CD4-positive, alpha-beta T cell (primary cell): ENCODE data around the gene REV1. TPM values are rescaled to one million over a fixed set of nuclear protein-coding genes. Genes with fewer than 3 reads are reported as not detected.

ENCODE experiments used
- ATAC-seq: fragments of 200-7000 bp; cut with Tn5 transposase; one replicate; pipeline ENCODE4 v1.10.0; 2022; ENCODE audit warnings: mild to moderate bottlenecking; ENCODE audit not compliant: poor library complexity
- CTCF ChIA-PET: fragments of 350-600 bp; sonication (Branson Sonifier 250); formaldehyde crosslinking; loops from one replicate; lab custom pipeline; 2021; ENCODE audit warnings: antibody characterized with exemption, inconsistent platforms; lab: Charles Lee
- POLR2A ChIA-PET: fragments of 350-600 bp; sonication (Branson Sonifier 250); formaldehyde crosslinking; loops from one replicate; lab custom pipeline; 2021; ENCODE audit warnings: antibody characterized with exemption, inconsistent platforms; lab: Charles Lee
- DNase-seq, 14 experiments: peaks; one replicate each; pipeline ENCODE4 v3.0.0-alpha.2; 2013 to 2020; ENCODE audit warnings: mixed read lengths in 2 of 14
- H3K27ac ChIP-seq, 2 donors: one replicate each; pipeline versions ENCODE4 v1.5.1 to v1.7.0; 2013; ENCODE audit warnings: low read length in 2 of 2, low read depth in 1 of 2, mild to moderate bottlenecking in 1 of 2
- H3K27me3 ChIP-seq, 2 experiments: 1 replicate in 1 of 2; 2 replicates in 1 of 2; pipeline versions ENCODE4 v1.6.1 to v1.7.0; 2013; ENCODE audit warnings: low read length in 2 of 2, control low read depth in 1 of 2, mild to moderate bottlenecking in 1 of 2, moderate library complexity in 1 of 2; ENCODE audit not compliant: insufficient read depth in 2 of 2, control insufficient read depth in 1 of 2
- H3K36me3 ChIP-seq: one replicate; pipeline ENCODE4 v1.6.1; 2013; ENCODE audit warnings: low read length, control low read depth; ENCODE audit not compliant: insufficient read depth
- H3K4me1 ChIP-seq: one replicate; pipeline ENCODE4 v1.6.1; 2013; ENCODE audit warnings: low read length, control low read depth; ENCODE audit not compliant: insufficient read depth
- H3K4me3 ChIP-seq: one replicate; pipeline ENCODE4 v1.5.1; 2013; ENCODE audit warnings: mild to moderate bottlenecking, low read length, moderate library complexity
- H3K9me3 ChIP-seq, 2 experiments: 1 replicate in 1 of 2; 2 replicates in 1 of 2; pipeline versions ENCODE4 v1.6.1 to v1.7.0; 2013; ENCODE audit warnings: low read length in 2 of 2, mild to moderate bottlenecking in 2 of 2, control low read depth in 1 of 2, moderate library complexity in 1 of 2; ENCODE audit not compliant: control insufficient read depth in 1 of 2, insufficient read depth in 1 of 2
- H3K27ac Mint-ChIP-seq: one replicate; pipeline ENCODE4 v1.8.0; 2020; ENCODE audit warnings: mixed read lengths
- H3K27me3 Mint-ChIP-seq: one replicate; pipeline ENCODE4 v1.8.0; 2021; ENCODE audit warnings: mixed read lengths
- H3K36me3 Mint-ChIP-seq: one replicate; pipeline ENCODE4 v1.8.0; 2021; ENCODE audit warnings: low read depth, mixed read lengths
- H3K4me1 Mint-ChIP-seq: one replicate; pipeline ENCODE4 v1.8.0; 2021; ENCODE audit warnings: low read depth, mixed read lengths
- H3K4me3 Mint-ChIP-seq: one replicate; pipeline ENCODE4 v1.8.0; 2020; ENCODE audit warnings: mild to moderate bottlenecking, mixed read lengths
- H3K9me3 Mint-ChIP-seq: one replicate; pipeline ENCODE4 v1.8.0; 2020; ENCODE audit warnings: mixed read lengths
- intact Hi-C, 2 experiments: fragments of 100-400 bp; cut with DNase I in 1 of 2; cut with micrococcal nuclease in 1 of 2; formaldehyde crosslinking; loops; one replicate each; pipeline versions ENCODE4 v1.15.1 to v1.9.0; 2023 to 2025; cut with DNase I, micrococcal nuclease
- total RNA-seq, 174 experiments: library from RNA in 2 of 174; stranded (reverse) in 2 of 174; gene quantifications; one replicate each; pipeline ENCODE4 v1.2.3 and lab custom pipeline; 2021 to 2026
- TF ChIP-seq, protein P1 (sequence below): fragments of 200-600 bp; IDR thresholded peaks from one replicate; pipeline ENCODE4 v1.8.0; 2022; ENCODE audit warnings: antibody characterized with exemption, mild to moderate bottlenecking

REV1 gene
- total RNA-seq, 2 experiments from 2014 or later = 39.8 TPM

DNA sequence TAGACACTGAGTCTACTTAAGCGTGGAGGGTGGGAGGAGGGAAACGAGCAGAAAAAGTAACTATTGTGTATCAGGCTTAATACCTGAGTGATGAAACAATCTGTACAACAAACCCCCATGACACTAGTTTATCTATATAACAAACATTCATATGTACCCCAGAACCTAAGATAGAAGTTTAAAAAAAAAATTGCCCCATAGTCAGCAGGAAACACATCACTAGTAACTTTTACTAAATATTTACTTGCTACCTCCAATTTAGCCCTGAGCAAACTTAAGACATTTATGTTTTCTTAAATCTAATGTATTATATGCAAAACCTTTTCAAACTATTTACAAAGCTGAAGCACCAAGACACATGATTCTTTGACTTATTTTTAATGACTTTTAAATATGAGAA lies 5.6 kb downstream of the REV1 start:
- intact Hi-C loops = loop anchor here in 1 of 2 experiments (10.0 kb wide), 1 partner anchor 879 kb away; the partner anchor contains the start of genes COA5 and UNC50
- no peaks in the 10 kb centered on the region for H3K9me3 ChIP-seq
- H3K27me3 ChIP-seq = no peaks in the 10 kb centered on the region
- Mint-ChIP-seq H3K4me3 (no peak overlapping the region), H3K9me3 (no peaks in the 10 kb centered on the region), H3K4me1 (peaks cover 84% of the 10 kb centered on the region), H3K36me3 (peaks cover 21% of the 10 kb centered on the region), H3K27ac (no peak overlapping the region), H3K27me3 (no peaks in the 10 kb centered on the region)
- no peak for ATAC-seq
- ChIA-PET POLR2A (no interaction called here), CTCF (no interaction called here)
- no peak overlapping the region for H3K27ac ChIP-seq
- TF ChIP-seq, protein P1, sequence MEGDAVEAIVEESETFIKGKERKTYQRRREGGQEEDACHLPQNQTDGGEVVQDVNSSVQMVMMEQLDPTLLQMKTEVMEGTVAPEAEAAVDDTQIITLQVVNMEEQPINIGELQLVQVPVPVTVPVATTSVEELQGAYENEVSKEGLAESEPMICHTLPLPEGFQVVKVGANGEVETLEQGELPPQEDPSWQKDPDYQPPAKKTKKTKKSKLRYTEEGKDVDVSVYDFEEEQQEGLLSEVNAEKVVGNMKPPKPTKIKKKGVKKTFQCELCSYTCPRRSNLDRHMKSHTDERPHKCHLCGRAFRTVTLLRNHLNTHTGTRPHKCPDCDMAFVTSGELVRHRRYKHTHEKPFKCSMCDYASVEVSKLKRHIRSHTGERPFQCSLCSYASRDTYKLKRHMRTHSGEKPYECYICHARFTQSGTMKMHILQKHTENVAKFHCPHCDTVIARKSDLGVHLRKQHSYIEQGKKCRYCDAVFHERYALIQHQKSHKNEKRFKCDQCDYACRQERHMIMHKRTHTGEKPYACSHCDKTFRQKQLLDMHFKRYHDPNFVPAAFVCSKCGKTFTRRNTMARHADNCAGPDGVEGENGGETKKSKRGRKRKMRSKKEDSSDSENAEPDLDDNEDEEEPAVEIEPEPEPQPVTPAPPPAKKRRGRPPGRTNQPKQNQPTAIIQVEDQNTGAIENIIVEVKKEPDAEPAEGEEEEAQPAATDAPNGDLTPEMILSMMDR = no peak
- H3K36me3 ChIP-seq = peaks cover 2% of the 10 kb centered on the region
- H3K4me1 ChIP-seq = peaks cover 30% of the 10 kb centered on the region
- no peak for DNase-seq
- H3K4me3 ChIP-seq = no peak overlapping the region

DNA sequence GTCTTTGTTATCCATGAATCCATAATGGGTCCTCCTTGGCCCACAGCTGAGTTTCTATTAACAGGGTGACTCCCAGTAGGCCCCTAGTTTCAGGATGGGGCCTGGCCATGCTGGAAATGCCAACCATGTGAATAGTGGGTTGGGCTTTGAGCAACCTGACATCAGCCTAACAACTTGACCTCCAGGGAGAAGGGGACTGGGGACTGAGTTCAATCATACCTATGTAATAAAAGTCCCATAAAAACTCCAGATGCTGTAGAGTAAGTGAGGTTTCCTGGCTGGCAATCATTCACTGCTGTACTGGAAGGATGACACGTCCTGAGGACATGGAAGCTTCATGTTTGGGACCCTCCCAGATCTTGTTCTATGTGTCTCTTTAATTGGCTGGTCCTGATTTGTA lies 7.9 kb downstream of the REV1 start:
- ATAC-seq = no peak
- Histone ChIP-seq H3K9me3 (no peaks in the 10 kb centered on the region), H3K4me1 (peaks cover 26% of the 10 kb centered on the region), H3K36me3 (peaks cover 2% of the 10 kb centered on the region), H3K27me3 (no peaks in the 10 kb centered on the region), H3K27ac (no peak overlapping the region), H3K4me3 (no peak overlapping the region)
- H3K36me3 Mint-ChIP-seq = peaks cover 14% of the 10 kb centered on the region
- H3K9me3 Mint-ChIP-seq = no peaks in the 10 kb centered on the region
- no peaks in the 10 kb centered on the region for H3K27me3 Mint-ChIP-seq
- peaks cover 78% of the 10 kb centered on the region for H3K4me1 Mint-ChIP-seq
- TF ChIP-seq, protein P1 = no peak
- no peak for DNase-seq
- no peak overlapping the region for H3K27ac Mint-ChIP-seq
- ChIA-PET CTCF (interaction anchor here (1.2 kb wide), 2 partner anchors 8 to 145 kb away, joined by 3 to 4 read pairs; partner anchors contain the start of genes EIF5B and REV1), POLR2A (interaction anchor here (1.1 kb wide), 1 partner anchor 144 kb away, joined by 4 read pairs; no protein-coding TSS in a partner anchor)
- no peak overlapping the region for H3K4me3 Mint-ChIP-seq
- intact Hi-C loops = loop anchor here in 1 of 2 experiments (10.0 kb wide), 1 partner anchor 877 kb away; the partner anchor contains the start of genes COA5 and UNC50

DNA sequence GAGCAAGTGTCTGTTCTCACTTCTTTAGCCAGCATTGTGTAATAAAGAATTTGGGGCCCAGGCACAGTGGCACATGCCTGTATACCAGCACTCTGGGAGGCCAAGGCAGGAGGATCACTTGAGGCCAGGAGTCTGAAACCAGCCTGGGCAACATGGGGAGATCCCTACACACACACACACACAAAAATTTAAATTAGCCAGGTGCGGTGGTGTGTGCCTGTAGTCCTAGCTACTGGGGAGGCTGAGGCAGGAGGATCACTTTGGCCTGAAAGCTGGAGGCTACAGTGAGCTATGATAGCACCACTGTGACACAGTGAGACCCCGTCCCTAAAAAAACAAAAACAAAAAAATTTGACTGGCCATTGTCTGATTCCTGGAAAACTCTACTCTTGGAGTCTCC lies 8.3 kb downstream of the REV1 start:
- Histone ChIP-seq H3K4me3 (no peak overlapping the region), H3K9me3 (no peaks in the 10 kb centered on the region), H3K36me3 (peaks cover 3% of the 10 kb centered on the region), H3K27ac (no peak overlapping the region), H3K27me3 (no peaks in the 10 kb centered on the region), H3K4me1 (peaks cover 22% of the 10 kb centered on the region)
- TF ChIP-seq, protein P1 = no peak
- Mint-ChIP-seq H3K27me3 (no peaks in the 10 kb centered on the region), H3K36me3 (peaks cover 14% of the 10 kb centered on the region), H3K27ac (peak overlapping the region; percentile 58), H3K4me3 (no peak overlapping the region), H3K4me1 (peaks cover 78% of the 10 kb centered on the region), H3K9me3 (no peaks in the 10 kb centered on the region)
- DNase-seq (no peak), ATAC-seq (no peak)
- ChIA-PET POLR2A (interaction anchor here (1.1 kb wide), 1 partner anchor 144 kb away, joined by 4 read pairs; no protein-coding TSS in a partner anchor), CTCF (interaction anchor here (1.2 kb wide), 2 partner anchors 8 to 145 kb away, joined by 3 to 4 read pairs; partner anchors contain the start of genes EIF5B and REV1)
- intact Hi-C loops = loop anchor here in 1 of 2 experiments (10.0 kb wide), 1 partner anchor 877 kb away; the partner anchor contains the start of genes COA5 and UNC50
